Chondrocyte (in vitro differentiated cells): Measurements from ENCODE around the gene OGG1. TPM values are rescaled to one million over a fixed set of nuclear protein-coding genes. Genes with fewer than 3 reads are reported as not detected.

Source experiments
- DNase-seq: peaks from one replicate; pipeline ENCODE4 v3.0.0; 2021; ENCODE audit warnings: mixed read lengths, low spot score
- H3K27ac Mint-ChIP-seq: one replicate; pipeline ENCODE4 v1.8.0; 2021; ENCODE audit warnings: mild to moderate bottlenecking, moderate library complexity, mixed read lengths; ENCODE audit not compliant: unreplicated experiment
- H3K27me3 Mint-ChIP-seq: 2 replicates; pipeline ENCODE4 v1.8.0; 2021; ENCODE audit warnings: low read depth, mixed read lengths
- H3K36me3 Mint-ChIP-seq: 2 replicates; pipeline ENCODE4 v1.8.0; 2021; ENCODE audit warnings: low read depth, mixed read lengths
- H3K4me1 Mint-ChIP-seq: 2 replicates; pipeline ENCODE4 v1.8.0; 2021; ENCODE audit warnings: low read depth, mild to moderate bottlenecking, mixed read lengths
- H3K4me3 Mint-ChIP-seq: one replicate; pipeline ENCODE4 v1.8.0; 2021; ENCODE audit warnings: mild to moderate bottlenecking, moderate library complexity, mixed read lengths; ENCODE audit not compliant: unreplicated experiment
- H3K9me3 Mint-ChIP-seq: 2 replicates; pipeline ENCODE4 v1.8.0; 2021; ENCODE audit warnings: low read depth, mixed read lengths
- total RNA-seq: library from RNA; stranded (reverse); gene quantifications from 3 replicates; pipeline ENCODE4 v1.2.1, GENCODE V29; 2021
- TF ChIP-seq, protein P1 (sequence below): fragments of 200-600 bp; sonication (generic); IDR thresholded peaks from 2 replicates; pipeline ENCODE4 v1.5.0; 2021; ENCODE audit warnings: antibody characterized with exemption, mild to moderate bottlenecking, moderate library complexity

Gene OGG1
- total RNA-seq, 1 donor from 2014 or later, result 23.8 TPM

GRCh38 chr3:9729419-9729818 lies 20.3 kb upstream of the OGG1 start:
- TF ChIP-seq, protein P1, sequence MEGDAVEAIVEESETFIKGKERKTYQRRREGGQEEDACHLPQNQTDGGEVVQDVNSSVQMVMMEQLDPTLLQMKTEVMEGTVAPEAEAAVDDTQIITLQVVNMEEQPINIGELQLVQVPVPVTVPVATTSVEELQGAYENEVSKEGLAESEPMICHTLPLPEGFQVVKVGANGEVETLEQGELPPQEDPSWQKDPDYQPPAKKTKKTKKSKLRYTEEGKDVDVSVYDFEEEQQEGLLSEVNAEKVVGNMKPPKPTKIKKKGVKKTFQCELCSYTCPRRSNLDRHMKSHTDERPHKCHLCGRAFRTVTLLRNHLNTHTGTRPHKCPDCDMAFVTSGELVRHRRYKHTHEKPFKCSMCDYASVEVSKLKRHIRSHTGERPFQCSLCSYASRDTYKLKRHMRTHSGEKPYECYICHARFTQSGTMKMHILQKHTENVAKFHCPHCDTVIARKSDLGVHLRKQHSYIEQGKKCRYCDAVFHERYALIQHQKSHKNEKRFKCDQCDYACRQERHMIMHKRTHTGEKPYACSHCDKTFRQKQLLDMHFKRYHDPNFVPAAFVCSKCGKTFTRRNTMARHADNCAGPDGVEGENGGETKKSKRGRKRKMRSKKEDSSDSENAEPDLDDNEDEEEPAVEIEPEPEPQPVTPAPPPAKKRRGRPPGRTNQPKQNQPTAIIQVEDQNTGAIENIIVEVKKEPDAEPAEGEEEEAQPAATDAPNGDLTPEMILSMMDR, result no peak
- H3K27me3 Mint-ChIP-seq, result peaks cover 11% of the 10 kb centered on the region
- no peak overlapping the region for H3K27ac Mint-ChIP-seq
- no peak overlapping the region for H3K4me3 Mint-ChIP-seq
- no peaks in the 10 kb centered on the region for H3K9me3 Mint-ChIP-seq
- no peaks in the 10 kb centered on the region for H3K36me3 Mint-ChIP-seq
- peaks cover 28% of the 10 kb centered on the region for H3K4me1 Mint-ChIP-seq
- DNase-seq, result no peak

- Mint-ChIP-seq H3K27ac (peak overlapping the region; percentile 95), H3K36me3 (peaks cover 4% of the 10 kb centered on the region), H3K27me3 (peaks cover 8% of the 10 kb centered on the region), H3K4me1 (peaks cover 28% of the 10 kb centered on the region), H3K9me3 (no peaks in the 10 kb centered on the region), H3K4me3 (peak overlapping the region; percentile 87)
- DNase-seq, result no peak
- TF ChIP-seq, protein P1, result no peak
These were observed 19.0 kb upstream of the OGG1 start for GRCh38 chr3:9730657-9731205.

GRCh38 chr3:9731206-9732079 lies 18.3 kb upstream of the OGG1 start, which contains the start of gene BRPF1:
BRPF1 (plus strand) TSS chr3:9731735; CDS start chr3:9734141, 2,406 bp downstream.
- Mint-ChIP-seq H3K36me3 (peaks cover 8% of the 10 kb centered on the region), H3K4me3 (peak within 1 kb of the TSS; percentile 87), H3K9me3 (no peaks in the 10 kb centered on the region), H3K4me1 (peaks cover 28% of the 10 kb centered on the region), H3K27ac (peak within 1 kb of the TSS; percentile 99), H3K27me3 (peaks cover 5% of the 10 kb centered on the region)
- TF ChIP-seq, protein P1, result peak; percentile 16
- DNase-seq, result peak; percentile 99

GRCh38 chr3:9732080-9732739 lies 17.5 kb upstream of the OGG1 start:
- Mint-ChIP-seq H3K4me1 (peaks cover 28% of the 10 kb centered on the region), H3K4me3 (peak overlapping the region; percentile 87), H3K9me3 (no peaks in the 10 kb centered on the region), H3K27ac (peak overlapping the region; percentile 68), H3K36me3 (peaks cover 10% of the 10 kb centered on the region), H3K27me3 (peaks cover under 1% of the 10 kb centered on the region)
- no peak for DNase-seq
- TF ChIP-seq, protein P1, result no peak

DNA sequence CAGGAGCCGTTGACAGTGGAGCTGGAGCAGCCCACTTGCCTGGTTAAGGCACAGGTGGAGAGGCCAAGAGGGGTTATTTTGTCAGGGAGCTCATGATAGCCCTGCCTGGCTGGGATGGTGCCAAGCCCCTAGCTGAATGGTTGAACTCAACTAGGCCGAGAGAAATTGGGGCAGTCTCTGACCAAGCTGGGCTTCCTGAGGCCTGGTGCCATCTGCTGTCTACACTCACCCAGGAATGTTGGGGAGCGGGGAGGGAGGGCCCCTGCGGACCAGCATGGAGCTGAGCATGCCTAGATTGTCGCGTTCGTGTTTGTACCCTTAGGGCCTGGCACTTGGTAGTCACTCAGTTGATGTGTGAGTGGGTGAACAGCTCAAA lies 17.0 kb upstream of the OGG1 start:
- Mint-ChIP-seq H3K4me3 (peak overlapping the region; percentile 87), H3K36me3 (peaks cover 10% of the 10 kb centered on the region), H3K9me3 (no peaks in the 10 kb centered on the region), H3K4me1 (peaks cover 28% of the 10 kb centered on the region), H3K27me3 (no peaks in the 10 kb centered on the region), H3K27ac (peak overlapping the region; percentile 68)
- DNase-seq, result no peak
- TF ChIP-seq, protein P1, result no peak
